ENCODE measurements around the gene RPL34.
A peak's percentile ranks its signal among the peaks of the same experiment; 100 is the strongest.

RPL34 gene

GRCh38 chr4:108624263-108625056, 4.1 kb downstream of the RPL34 start:
- no peak for DNase-seq

GRCh38 chr4:108626056-108626455, 5.7 kb downstream of the RPL34 start:
- DNase-seq: no peak

- no peak for DNase-seq
Measured at GRCh38 chr4:108628411-108628810, 8.0 kb downstream of the RPL34 start.

- no peak for DNase-seq
Measured at GRCh38 chr4:108635070-108635655, 14.8 kb downstream of the RPL34 start.

- no peak for DNase-seq
Measured at GRCh38 chr4:108636246-108636645, 15.9 kb downstream of the RPL34 start.

- DNase-seq: no peak
Measured at GRCh38 chr4:108637856-108638255, 17.5 kb downstream of the RPL34 start.

GRCh38 chr4:108644237-108644636, 23.9 kb downstream of the RPL34 start:
- DNase-seq: no peak

DNA sequence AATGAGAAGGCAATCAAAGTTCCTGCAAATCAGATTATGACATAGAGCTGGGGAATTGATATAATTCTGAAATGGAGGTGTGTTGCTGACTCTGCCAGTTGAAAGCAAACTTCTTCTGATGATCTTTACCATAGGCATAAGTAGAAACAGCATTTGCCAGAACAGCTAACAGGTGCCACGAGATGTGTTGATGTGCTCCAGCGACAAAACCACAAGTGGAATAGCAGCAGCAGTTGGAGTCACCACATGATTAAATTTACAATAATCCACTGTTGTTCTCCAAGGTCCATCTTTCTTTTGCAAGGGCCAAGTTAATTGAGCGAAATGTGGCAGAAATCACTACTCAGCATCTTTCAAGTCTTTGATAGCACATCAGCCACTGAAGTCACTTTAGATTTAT, 26.3 kb downstream of the RPL34 start:
- no peak for DNase-seq

DNA sequence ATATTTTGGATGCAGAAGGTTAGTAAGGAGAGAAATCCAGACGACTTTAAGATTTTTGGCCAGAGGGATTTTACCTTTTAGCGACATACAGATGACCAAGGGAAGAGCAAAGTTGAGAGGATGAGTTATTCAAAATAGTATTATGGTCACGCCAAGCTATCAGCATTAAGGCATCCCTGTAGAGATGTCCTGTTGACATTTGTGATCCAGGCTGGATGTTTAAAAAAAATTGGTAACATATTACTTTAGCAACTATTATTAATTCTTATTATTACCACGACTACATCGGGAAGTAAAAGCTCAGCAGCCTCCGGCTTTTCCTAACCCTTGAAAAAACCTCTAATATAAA, 29.5 kb downstream of the RPL34 start:
- DNase-seq: no peak

GRCh38 chr4:108650212-108651013, 30.0 kb downstream of the RPL34 start, which contains the start of gene OSTC:
Gene OSTC (plus strand): TSS chr4:108650599. CDS start chr4:108650656, 57 bp downstream.
- DNase-seq: peak; percentile 82

DNA sequence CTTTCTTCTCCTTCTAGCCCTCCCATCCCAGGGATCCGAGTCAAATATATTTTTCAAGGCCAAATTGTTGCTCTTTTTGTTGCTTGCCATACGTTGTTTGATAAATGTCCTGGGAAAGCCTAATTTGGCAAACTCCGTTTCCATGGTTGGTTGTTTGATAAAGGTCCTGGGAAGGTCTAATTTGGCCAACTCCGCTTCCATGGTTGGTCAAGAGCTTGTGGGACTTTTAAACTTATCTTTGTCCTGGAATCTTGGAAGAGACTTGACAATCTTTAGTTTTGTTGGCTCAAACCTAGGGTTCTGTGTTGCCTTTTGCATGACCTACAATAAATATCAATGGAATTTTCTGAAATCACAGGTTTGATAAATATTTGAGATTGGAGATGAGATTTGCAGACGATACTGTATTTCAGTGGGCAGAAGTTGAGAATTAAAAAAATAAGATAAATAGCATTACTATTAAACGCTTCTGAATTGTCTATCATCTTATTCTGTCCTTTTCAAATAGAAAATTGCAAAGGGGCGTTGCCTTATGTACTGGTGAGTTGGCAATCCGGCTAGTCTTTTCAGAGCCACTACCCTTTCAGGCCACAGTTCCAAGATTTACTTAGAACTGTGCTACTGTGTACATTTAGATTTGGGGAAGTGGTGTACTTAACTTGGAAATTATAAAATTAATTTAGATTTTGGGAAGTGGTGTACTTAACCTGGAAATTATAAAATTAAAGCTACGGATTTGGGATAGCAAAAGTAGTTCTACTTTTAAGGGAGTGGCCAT, 30.8 kb downstream of the RPL34 start:
- DNase-seq: no peak

DNA sequence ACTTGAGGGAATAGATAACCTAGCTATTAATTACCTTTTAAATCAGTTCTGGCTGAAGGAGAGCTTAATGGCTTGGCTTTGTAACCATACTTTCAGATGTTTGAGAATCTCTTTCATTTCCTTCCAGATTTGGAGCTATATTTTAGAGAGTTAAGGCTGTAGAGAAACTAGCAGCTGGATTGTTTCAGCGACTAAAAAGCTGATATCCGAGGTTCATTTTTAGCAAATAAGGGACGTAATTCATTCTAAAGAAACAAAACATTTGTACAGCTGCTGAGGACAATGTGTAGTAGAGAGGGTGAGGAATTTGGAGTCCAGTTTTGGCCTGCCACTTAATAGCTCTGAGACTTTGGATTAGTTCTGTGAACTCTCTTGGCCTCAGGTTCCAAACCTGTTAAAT, 42.3 kb downstream of the RPL34 start:
- no peak for DNase-seq

- DNase-seq: no peak
Measured at GRCh38 chr4:108674356-108674977, 54.1 kb downstream of the RPL34 start.

All from NCI-H748 treated with DMSO at 0.1 percent for 48 hours (cell line).